Activated T-helper 1 cell treated with anti-CD3 and anti-CD28 coated beads, Interleukin-2, amount 50 U/mL, for 16 hours (primary cell): ENCODE data around the gene SLC6A17.

Experiments used
- DNase-seq, 2 donors: peaks; one replicate each; pipeline ENCODE4 v3.0.0-alpha.2; 2020; ENCODE audit warnings: low read depth in 1 of 2, low spot score in 1 of 2

Gene SLC6A17

DNA sequence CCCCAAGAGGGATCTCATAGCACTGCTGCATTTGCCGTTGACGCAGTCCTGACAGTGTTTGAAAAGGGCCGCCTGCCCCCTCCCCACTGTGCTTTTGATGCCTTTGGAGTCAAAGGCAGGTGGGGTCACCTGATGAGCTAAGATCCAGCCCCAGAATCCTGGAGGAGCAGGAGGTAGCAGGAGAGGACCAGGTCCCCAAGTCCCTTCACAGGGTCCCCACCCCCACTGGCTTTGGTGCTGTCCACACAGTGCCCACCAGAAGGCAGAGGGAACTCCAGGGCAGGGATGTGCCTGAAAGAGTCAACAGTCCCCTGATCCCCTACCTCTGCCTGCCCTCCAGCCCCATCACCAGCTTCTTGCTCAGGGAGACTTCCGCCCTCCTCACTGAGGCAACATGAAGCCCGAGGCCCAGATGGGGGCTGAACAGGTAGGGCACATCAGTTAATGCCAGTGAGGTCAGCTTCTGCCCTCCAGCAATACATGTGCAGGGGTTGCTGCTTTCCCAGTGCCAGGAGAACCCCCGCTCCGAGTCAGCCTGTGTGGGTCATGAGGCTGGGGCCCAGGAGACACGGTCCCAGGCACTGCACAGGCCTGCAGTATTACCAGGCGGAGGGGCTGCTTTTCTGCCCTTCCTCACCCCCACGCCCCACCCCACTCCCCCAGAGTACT is 51.0 kb downstream of the SLC6A17 start:
- DNase-seq: no peak

GRCh38 chr1:110203021-110203661 is 52.8 kb downstream of the SLC6A17 start:
- peak in 1 of 2 donors; percentile 44 for DNase-seq

DNA sequence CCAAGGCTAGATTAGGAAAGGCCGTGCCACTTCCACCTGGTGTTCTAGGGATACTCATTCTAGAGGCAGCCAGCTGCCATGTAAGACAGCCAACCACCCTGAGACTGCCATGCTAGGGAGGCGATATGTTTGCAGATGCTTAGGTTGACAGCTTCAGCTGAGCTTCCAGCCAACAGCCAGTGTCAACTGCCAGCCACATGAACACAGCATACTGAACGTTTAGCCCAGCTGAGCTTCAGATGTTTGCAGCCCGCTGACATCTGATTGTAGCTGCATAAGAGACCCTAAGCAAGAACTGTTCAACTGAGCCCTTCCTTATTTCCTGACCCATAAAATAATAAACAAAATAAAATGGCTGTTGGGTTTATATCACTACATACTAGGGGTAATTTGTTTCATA is 54.9 kb downstream of the SLC6A17 start:
- DNase-seq: no peak

- DNase-seq: no peak
These were observed 55.4 kb downstream of the SLC6A17 start for GRCh38 chr1:110205591-110206155.

- DNase-seq: no peak
These were observed 56.1 kb downstream of the SLC6A17 start for GRCh38 chr1:110206261-110206920.

GRCh38 chr1:110207831-110208230 is 57.5 kb downstream of the SLC6A17 start:
- peak; percentile 57 to 68 for DNase-seq

- no peak for DNase-seq
These were observed 58.8 kb downstream of the SLC6A17 start for GRCh38 chr1:110208916-110209645.

- peak; percentile 84 to 87 for DNase-seq
These were observed 59.7 kb downstream of the SLC6A17 start, which contains the start of gene KCNC4 for GRCh38 chr1:110209715-110210603. Gene KCNC4, plus strand, starts transcription at chr1:110210314. Its CDS starts 1,186 bp downstream, at chr1:110211500.

GRCh38 chr1:110210604-110211495 is 60.6 kb downstream of the SLC6A17 start:
- peak; percentile 18 to 27 for DNase-seq

- DNase-seq: peak in 1 of 2 donors; percentile 18
These were observed 61.3 kb downstream of the SLC6A17 start for GRCh38 chr1:110211496-110212168.

GRCh38 chr1:110212169-110213142 is 62.2 kb downstream of the SLC6A17 start:
- DNase-seq: no peak

- DNase-seq: no peak
These were observed 62.8 kb downstream of the SLC6A17 start for GRCh38 chr1:110213143-110213540.

DNA sequence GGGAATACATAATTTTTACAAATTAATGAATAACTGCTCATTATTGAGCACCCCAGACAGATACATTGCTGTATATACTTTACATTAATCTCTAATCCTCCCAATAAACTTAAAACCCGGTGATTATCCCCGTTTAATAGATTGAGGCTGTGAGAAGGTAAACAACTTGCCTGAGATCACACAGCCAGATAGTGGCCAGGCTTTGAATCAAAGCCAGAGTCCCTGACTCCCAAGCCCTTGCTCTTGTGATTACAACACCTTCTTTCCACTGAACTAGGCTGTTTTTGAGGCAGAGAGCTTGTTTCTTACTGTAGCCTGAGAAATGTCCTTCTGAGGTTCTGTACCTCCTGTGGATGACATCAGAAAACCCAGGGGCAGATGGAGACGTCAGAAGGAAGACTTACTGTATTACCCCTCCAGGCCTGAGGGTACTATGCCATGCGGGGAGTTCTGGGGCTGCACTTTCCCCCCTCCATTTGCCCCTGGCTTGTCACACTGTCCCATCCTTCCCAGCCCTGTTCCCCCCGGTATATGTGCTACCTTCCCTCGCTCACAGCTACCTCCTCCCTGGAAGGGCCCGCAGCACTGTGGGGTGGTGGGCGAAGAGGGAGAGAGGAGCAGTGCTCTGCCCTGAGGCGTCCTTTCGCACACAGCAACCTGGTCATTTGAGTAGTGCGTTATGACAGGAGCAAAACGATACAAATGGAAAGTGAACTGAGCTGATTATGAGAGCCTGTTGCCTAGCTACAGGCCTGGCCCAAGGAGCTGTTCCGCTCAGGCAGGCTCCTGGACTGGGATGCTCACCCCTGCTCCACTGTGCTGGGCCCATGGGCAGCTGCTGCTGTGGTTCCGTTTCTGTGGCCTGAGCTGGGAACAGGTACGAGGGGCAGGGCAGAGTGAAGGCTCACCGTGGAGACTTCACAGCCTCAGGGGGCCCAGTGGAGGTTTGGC is 64.4 kb downstream of the SLC6A17 start:
- DNase-seq: no peak

DNA sequence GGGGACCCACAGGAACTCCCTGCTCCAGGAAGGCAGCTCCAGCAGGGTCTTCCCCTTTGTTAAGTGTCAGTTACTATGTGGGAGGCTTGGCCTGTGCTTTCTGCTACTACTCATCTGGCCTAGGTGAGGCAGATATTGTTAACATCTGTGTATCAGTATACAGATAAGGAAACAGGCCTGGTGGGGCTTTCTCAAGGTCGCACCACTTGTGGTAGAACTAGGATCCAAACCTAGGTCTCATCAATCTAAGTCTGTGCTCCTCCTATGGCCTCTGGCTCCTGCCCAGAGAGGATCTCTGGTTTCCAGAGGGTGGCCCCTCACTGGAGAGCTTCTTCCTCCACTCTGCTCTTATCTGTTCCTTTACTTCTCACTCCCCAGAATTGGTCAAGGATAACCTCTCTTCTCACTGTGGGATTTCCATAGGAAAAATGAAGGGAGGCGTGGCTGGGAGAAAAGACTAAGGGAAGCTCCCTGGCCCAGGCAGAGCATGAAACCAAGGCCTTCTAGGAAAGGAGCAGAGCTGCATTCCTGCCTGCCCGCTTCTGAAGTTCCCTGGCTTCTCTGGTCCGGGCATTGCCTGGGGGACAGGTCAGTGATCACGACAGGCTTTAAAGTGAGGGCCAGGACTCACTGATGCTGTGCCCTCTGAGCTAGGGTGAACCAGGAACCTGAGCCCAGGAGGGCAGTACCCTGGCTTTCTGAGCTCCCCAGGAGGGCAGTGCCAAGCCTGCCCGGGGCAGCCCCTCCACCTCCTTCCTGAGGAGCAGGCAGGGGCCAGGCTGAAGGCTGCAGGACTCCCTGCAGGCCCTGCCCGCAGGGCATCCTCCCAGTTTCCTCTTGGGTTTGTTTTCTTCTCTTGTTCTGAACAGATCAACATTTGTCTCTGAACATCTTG is 65.6 kb downstream of the SLC6A17 start:
- no peak for DNase-seq

GRCh38 chr1:110216844-110217444 is 66.7 kb downstream of the SLC6A17 start:
- no peak for DNase-seq
